Cardiac fibroblast (primary cell): ENCODE data around the gene DIS3L2.

Experiments used
- DNase-seq, 2 donors: peaks; one replicate each; pipeline versions ENCODE4 v3.0.0 to v3.0.0-alpha.2; 2010; ENCODE audit warnings: low read depth in 2 of 2
- H3K4me3 ChIP-seq, 2 donors: replicated peaks in 1 of 2; 1 replicate in 1 of 2; 2 replicates in 1 of 2; pipeline ENCODE4 v1.5.1; 2011; ENCODE audit warnings: low read depth in 2 of 2, low read length in 2 of 2, mild to moderate bottlenecking in 2 of 2, moderate library complexity in 1 of 2
- CTCF ChIP-seq: IDR thresholded peaks from one replicate; pipeline ENCODE4 v1.5.1; 2011; ENCODE audit warnings: low read depth, mild to moderate bottlenecking, low read length, inconsistent platforms

DIS3L2 gene

GRCh38 chr2:232268636-232269165 lies 307.2 kb downstream of the DIS3L2 start:
- H3K4me3 ChIP-seq: no peak overlapping the region
- DNase-seq: no peak
- TF ChIP-seq CTCF: no peak

- no peak for TF ChIP-seq CTCF
Measured at GRCh38 chr2:232269867-232270266, 308.4 kb downstream of the DIS3L2 start.

GRCh38 chr2:232273903-232274643 lies 312.6 kb downstream of the DIS3L2 start:
- TF ChIP-seq CTCF: no peak
- no peak for DNase-seq
- H3K4me3 ChIP-seq: no peak overlapping the region

More at GRCh38 chr2:232269867-232270266, 308.4 kb downstream of the DIS3L2 start:
- H3K4me3 ChIP-seq: no peak overlapping the region
- DNase-seq: no peak

GRCh38 chr2:232275670-232276069 lies 314.2 kb downstream of the DIS3L2 start:
- TF ChIP-seq CTCF: no peak

GRCh38 chr2:232276084-232276732 lies 314.7 kb downstream of the DIS3L2 start:
- H3K4me3 ChIP-seq: no peak overlapping the region
- TF ChIP-seq CTCF: no peak
- DNase-seq: no peak

More at GRCh38 chr2:232275670-232276069, 314.2 kb downstream of the DIS3L2 start:
- DNase-seq: no peak
- H3K4me3 ChIP-seq: no peak overlapping the region

DNA sequence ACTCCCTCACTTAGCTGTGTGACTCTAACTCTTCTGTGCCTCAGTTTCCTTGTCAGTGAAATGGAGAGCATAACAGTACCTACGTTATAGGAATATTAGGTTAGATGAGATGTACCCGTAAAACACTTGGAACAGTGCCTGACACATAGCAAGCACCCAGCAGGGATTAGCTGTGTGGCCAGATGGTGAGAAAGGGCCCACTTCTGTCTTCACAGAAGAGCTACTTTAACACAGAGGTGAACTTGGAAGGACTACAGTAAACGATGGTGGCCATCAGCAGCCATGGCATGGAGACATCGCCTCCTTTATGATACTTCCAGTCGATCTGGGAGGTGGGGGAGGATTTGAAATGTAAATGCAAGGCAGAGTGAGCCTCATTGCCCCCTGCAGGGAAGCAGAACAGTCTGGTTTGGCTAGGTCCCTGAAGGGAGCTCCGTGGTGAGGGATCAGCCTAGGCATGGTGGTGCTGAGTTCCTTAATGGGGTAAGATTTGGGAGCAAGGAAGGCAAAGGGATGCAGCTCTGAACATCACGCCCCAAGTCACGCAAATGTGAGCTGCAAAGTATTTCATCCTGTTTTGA lies 315.3 kb downstream of the DIS3L2 start:
- no peak overlapping the region for H3K4me3 ChIP-seq
- no peak for TF ChIP-seq CTCF
- no peak for DNase-seq
